ENCODE measurements around the gene ANKRD23.
A peak's percentile ranks its signal among the peaks of the same experiment; 100 is the strongest.
"Not testable (repeated sequence)": the region's sequence is repeated elsewhere in the genome, so short reads cannot be mapped to it uniquely, and the experiment has no call there.

The ANKRD23 gene

GRCh38 chr2:96843538-96844268 is at the start of gene ANKRD23:
Gene ANKRD23, minus strand, starts transcription at chr2:96844021. Its CDS starts 29 bp downstream, at chr2:96843992.
- DNase-seq: no peak

- DNase-seq: peak in 10 of 56 donors; percentile 18 to 44 (median 32)
These were observed 47.9 kb upstream of the ANKRD23 start for GRCh38 chr2:96891591-96892333.

- DNase-seq: no peak
These were observed 47.0 kb upstream of the ANKRD23 start for GRCh38 chr2:96890726-96891385.

GRCh38 chr2:96890252-96890651 is 46.4 kb upstream of the ANKRD23 start:
- DNase-seq: no peak

GRCh38 chr2:96889502-96889901 is 45.7 kb upstream of the ANKRD23 start:
- DNase-seq: not testable (repeated sequence)

GRCh38 chr2:96888072-96889011 is 44.5 kb upstream of the ANKRD23 start:
- peak in 46 of 56 donors; percentile 18 to 80 (median 64) for DNase-seq

GRCh38 chr2:96887493-96888012 is 43.7 kb upstream of the ANKRD23 start:
- DNase-seq: peak in 11 of 56 donors; percentile 22 to 62 (median 33)

- no peak for DNase-seq
These were observed 41.9 kb upstream of the ANKRD23 start for GRCh38 chr2:96885432-96886347.

GRCh38 chr2:96884299-96885094 is 40.7 kb upstream of the ANKRD23 start:
- DNase-seq: no peak

- no peak for DNase-seq
These were observed 39.5 kb upstream of the ANKRD23 start for GRCh38 chr2:96883306-96883705.

GRCh38 chr2:96882906-96883305 is 39.1 kb upstream of the ANKRD23 start:
- no peak for DNase-seq

GRCh38 chr2:96882230-96882629 is 38.4 kb upstream of the ANKRD23 start:
- no peak for DNase-seq

- DNase-seq: no peak
These were observed 37.8 kb upstream of the ANKRD23 start for GRCh38 chr2:96881349-96882195.

GRCh38 chr2:96880891-96881273 is 37.1 kb upstream of the ANKRD23 start:
- no peak for DNase-seq

- no peak for DNase-seq
These were observed 35.8 kb upstream of the ANKRD23 start for GRCh38 chr2:96879545-96880040.

- DNase-seq: no peak
These were observed 35.1 kb upstream of the ANKRD23 start for GRCh38 chr2:96878796-96879544.

- DNase-seq: no peak
These were observed 34.4 kb upstream of the ANKRD23 start for GRCh38 chr2:96878171-96878570.

Measured in nucleus accumbens (tissue), 56 donors.